ENCODE results near the gene BANK1.

Gene BANK1

GRCh38 chr4:102037566-102037965 is 247.0 kb downstream of the BANK1 start:
- no peak for DNase-seq

GRCh38 chr4:102042871-102043802 is 252.6 kb downstream of the BANK1 start:
- DNase-seq, result no peak

GRCh38 chr4:102047616-102048015 is 257.1 kb downstream of the BANK1 start:
- DNase-seq, result no peak

- DNase-seq, result no peak
These were observed 265.3 kb downstream of the BANK1 start for GRCh38 chr4:102055805-102056204.

GRCh38 chr4:102057122-102057521 is 266.6 kb downstream of the BANK1 start:
- DNase-seq, result no peak

GRCh38 chr4:102061133-102061532 is 270.6 kb downstream of the BANK1 start:
- DNase-seq, result no peak

- no peak for DNase-seq
These were observed 274.4 kb downstream of the BANK1 start for GRCh38 chr4:102064747-102065442.

GRCh38 chr4:102076622-102077021 is 286.1 kb downstream of the BANK1 start:
- DNase-seq, result no peak

- DNase-seq, result no peak
These were observed 289.7 kb downstream of the BANK1 start for GRCh38 chr4:102080184-102080583.

- DNase-seq, result no peak
These were observed 299.5 kb downstream of the BANK1 start for GRCh38 chr4:102089850-102090621.

- no peak for DNase-seq
These were observed 301.1 kb downstream of the BANK1 start for GRCh38 chr4:102091656-102092055.

GRCh38 chr4:102094481-102094880 is 304.0 kb downstream of the BANK1 start:
- DNase-seq, result no peak

GRCh38 chr4:102103368-102103767 is 312.8 kb downstream of the BANK1 start:
- DNase-seq, result no peak

GRCh38 chr4:102104278-102104677 is 313.7 kb downstream of the BANK1 start:
- DNase-seq, result no peak

- DNase-seq, result no peak
These were observed 315.5 kb downstream of the BANK1 start for GRCh38 chr4:102105983-102106382.

- no peak for DNase-seq
These were observed 323.6 kb downstream of the BANK1 start for GRCh38 chr4:102114118-102114630.

- no peak for DNase-seq
These were observed 325.6 kb downstream of the BANK1 start for GRCh38 chr4:102116121-102116520.

GRCh38 chr4:102120846-102121245 is 330.3 kb downstream of the BANK1 start:
- no peak for DNase-seq
